Activated CD8-positive, alpha-beta memory T cell treated with anti-CD3 and anti-CD28 coated beads, Interleukin-2, amount 50 U/mL, for 1 hour (primary cell): ENCODE results near the gene PRR15.

Experiments
- DNase-seq: peaks from one replicate; pipeline ENCODE4 v3.0.0-alpha.2; 2020; ENCODE audit errors: extremely low read depth

Gene PRR15

GRCh38 chr7:29609162-29610037 lies 45.8 kb downstream of the PRR15 start:
- no peak for DNase-seq

- no peak for DNase-seq
Observed at GRCh38 chr7:29610086-29610485, 46.5 kb downstream of the PRR15 start.

GRCh38 chr7:29611941-29612544 lies 48.4 kb downstream of the PRR15 start:
- DNase-seq = no peak

- DNase-seq = no peak
Observed at GRCh38 chr7:29612596-29612995, 49.0 kb downstream of the PRR15 start.

- DNase-seq = no peak
Observed at GRCh38 chr7:29613100-29613499, 49.5 kb downstream of the PRR15 start.

GRCh38 chr7:29614229-29614628 lies 50.6 kb downstream of the PRR15 start:
- DNase-seq = no peak
